GM18526 (cell line): ENCODE results near the gene IL1RAPL2.

Source experiments
- POLR2A ChIP-seq: IDR thresholded peaks from 3 replicates; pipeline ENCODE4 v1.6.1; 2011; ENCODE audit not compliant: insufficient read length; ENCODE audit errors: extremely low read depth

The IL1RAPL2 gene

DNA sequence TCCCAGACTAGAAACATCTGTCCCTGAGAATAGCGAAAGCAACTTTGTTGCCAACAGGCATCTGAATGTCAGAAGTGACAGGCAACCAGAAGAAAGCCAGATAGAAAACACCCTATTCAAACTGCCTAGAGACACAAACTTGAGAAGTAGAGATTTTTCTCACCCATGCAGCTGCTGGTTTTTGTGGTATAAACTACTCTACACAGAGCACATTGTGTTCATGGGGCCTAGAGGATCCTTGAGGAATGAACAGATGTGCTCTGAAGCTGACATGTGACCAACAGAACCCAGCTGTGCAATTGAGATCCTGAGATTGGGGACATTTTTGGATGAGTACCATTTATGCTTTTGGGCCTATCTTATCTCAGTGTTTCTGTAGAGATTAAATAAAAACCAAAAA lies 1192.8 kb downstream of the IL1RAPL2 start:
- TF ChIP-seq POLR2A: no peak

- TF ChIP-seq POLR2A: no peak
Measured at GRCh38 chrX:105759598-105759997, 1193.6 kb downstream of the IL1RAPL2 start.

- TF ChIP-seq POLR2A: no peak
Measured at GRCh38 chrX:105765691-105766090, 1199.7 kb downstream of the IL1RAPL2 start.

DNA sequence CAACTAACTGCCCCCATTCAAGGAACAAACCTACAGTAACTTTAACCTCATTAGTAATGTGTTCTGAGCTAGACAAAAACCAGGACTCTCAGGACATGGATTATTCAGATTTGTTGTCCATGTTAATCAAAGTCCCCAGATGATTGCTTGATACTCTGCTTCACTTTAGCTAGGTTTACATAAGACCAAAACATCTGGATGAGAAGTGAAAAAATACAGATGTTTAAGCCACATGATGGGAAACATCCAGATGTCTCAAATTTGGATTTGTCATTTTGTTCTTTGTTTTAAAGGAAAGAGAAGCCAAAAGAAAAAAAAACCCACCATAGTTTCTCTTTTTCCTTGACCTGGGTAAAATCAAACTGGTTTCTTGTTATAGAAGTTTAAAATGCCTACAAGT lies 1207.8 kb downstream of the IL1RAPL2 start:
- no peak for TF ChIP-seq POLR2A

GRCh38 chrX:105775679-105776078 lies 1209.7 kb downstream of the IL1RAPL2 start:
- TF ChIP-seq POLR2A: no peak

DNA sequence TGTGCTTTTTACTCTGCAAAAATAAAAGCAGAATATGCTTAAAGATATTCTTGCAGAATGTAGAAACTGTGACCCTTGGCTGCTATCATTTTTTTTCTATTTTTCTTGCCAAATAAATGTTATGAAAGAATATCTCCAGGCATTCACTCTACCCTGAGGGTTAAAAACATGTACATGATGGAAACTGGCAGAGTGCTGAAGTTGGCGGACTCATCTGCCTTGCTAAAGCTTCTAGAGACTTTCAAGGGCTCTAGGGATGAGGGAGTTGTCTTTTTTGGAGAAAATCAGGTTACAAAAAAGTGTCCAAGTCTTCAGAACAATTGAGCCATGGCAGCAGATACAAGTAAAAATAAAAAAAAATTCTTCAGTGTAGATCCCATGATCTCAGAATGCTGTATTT lies 1215.8 kb downstream of the IL1RAPL2 start:
- TF ChIP-seq POLR2A: no peak

- no peak for TF ChIP-seq POLR2A
Measured at GRCh38 chrX:105803891-105804290, 1237.9 kb downstream of the IL1RAPL2 start.

- no peak for TF ChIP-seq POLR2A
Measured at GRCh38 chrX:105816517-105816916, 1250.5 kb downstream of the IL1RAPL2 start.
